Fibroblast of upper back skin (primary cell): ENCODE results near the gene COL16A1.

Experiments
- DNase-seq: peaks from one replicate; pipeline ENCODE4 v3.0.0-alpha.2; 2013

Gene COL16A1

DNA sequence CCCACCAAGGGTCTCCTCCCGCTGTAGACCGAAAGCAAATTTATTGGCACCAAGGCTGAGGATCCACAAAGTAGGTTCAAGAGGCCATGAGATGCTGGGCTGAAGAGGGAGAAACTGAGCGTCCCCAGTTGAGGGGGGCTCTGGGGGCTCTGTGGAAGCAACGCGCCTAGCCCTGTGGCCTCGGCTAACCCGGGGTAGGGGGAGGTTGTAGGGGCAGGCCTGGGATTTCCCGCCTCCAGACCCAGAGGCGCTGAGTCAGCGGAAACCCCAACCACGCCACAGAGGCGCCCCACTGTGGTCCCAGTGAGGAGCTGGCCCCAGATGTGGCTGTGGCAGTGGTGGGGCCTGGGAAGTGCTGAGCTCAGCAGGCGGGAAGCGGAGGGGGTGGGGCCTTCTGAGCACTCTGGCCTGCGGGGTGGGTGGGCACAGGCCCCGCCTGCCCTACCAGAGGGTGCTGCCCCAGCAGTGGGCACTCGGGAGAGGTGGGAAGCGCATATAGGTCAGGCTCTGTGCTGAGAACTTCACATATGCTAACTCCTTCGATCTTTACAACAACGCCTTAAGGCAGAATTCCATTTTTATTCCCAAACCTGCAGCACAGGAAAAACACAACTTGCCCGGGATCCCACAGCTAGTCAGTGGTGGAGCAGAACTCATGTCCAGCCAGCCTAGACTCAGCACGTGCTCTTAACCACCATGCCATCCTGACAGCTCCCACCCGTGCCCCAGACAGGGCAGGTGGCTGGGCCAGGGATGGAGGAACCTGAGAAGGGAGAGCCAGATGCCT lies 1.5 kb upstream of the COL16A1 start:
- peak; percentile 85 for DNase-seq

DNA sequence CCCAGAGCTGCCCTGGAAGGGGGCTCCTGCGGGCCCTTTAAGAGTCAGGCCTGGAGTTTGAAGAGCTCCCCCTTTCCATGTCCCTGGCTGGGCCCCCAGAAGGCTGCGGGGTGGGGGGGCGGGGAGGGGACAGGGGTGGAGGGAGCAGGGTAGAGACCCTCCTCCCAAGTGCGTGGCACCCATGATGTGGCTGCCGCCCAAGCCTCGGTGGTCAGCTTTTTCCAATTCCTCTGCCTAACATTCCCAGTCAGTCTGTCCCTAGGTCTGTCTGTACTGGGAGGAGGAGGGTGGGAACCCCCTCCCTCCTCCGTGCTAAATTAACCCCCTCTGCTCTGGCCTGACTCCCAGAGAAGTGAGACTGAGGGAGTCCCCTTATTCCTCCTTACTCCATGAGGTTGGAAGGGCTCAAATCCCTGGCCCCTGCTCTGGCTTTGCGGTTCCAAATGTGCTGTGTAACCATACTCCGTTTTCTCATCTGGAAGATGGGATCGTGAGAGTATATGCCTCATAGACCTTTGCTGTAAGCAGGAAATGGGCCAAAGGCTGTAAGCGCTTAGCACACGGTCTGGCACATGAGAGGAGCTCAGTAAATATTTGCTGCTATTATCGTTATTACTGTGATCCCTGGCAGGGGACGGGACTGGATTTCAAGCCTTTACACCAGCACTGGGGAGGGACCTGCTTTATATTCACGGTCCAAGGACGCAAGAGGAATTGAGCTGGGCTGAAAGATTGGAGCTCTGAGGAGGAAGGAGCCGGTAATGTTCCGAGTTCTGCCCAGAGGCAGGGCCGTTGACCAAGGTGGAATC lies 658 bp upstream of the COL16A1 start:
- DNase-seq, result peak; percentile 91

DNA sequence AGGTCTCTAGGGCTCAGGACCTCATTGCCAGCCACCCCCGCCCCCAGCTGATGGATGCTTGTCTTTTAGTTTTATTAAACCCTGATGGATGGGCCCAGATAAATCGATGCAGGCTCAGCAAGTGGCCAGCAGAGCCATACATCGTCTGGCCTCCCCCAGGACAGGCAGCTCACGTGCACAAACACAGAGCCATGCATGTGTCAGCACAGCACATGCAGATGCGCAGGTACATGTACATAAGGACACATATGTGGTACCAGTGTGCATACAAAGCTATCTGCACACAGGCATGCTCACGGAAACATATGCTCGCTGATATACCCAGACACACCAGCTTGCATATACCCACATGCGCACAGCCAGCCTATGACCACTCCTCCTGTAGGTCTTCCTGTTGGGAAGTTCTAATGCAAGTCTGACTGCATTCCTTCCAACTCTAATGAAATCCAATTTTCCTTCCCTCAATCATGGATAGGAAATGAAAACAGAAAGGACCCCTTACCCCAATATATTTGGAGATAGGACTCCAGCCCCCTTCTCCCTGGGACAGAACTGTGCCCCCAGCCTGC lies 897 bp downstream of the COL16A1 start:
- DNase-seq, result no peak

DNA sequence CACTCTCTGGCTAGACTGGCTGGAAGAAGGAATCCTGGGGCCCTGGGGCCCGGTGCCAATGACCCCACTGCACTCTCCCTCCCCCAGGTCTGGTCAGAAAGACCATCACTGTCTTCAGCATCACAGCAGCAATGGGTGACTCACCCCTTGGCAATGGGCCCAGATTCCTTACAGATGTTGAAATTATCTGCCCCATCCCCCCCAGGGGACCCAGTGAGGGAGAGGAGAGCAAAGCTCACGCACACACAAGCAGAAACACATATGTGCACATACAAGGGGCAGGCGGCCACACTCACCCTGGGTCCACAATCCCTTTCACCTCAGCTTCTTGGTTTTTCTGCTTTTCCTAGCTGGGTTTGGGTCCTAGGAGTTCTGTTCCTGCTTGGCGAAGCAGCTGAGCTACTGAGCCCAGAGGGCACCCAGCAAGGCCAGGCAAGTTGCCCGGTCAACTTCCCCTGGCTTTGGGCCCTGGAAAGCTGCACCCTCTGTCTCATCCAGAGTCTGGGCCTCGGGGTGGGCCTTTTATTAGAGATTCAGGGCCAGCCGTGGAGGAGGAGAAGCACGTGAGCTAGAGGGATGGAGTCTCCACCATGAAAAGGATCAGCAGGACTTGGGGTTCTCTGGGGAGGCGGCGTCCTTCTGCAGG lies 2.6 kb downstream of the COL16A1 start:
- peak; percentile 99 for DNase-seq

DNA sequence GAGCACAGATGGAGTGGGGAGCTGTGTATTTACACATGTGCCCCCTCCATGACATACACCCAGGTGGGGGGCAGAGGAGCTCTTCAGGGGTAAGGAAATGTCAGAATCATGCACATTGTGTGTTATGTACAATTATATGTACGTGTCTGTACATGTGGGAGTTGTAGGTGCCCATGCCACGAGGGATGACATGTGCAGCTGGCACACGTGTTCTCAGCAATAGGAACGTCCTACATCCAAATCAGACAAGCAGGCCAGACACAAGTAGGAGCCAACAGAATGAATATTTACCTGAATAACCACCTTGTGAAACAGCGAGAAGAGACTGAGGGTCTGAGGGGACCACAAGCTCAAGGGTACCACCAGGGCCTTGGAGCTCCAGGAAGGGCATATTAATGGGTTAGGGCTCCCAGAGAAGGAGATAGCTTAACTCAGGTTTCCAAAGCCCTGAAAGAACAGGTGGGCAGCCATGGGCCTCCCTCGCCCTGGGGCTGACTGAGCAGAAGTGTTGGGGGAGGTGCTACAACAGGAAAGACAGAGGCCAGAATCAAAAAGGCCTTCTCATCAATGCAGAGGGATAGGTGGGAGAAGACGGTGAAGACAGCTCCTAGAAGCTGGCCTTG lies 3.2 kb downstream of the COL16A1 start:
- no peak for DNase-seq

DNA sequence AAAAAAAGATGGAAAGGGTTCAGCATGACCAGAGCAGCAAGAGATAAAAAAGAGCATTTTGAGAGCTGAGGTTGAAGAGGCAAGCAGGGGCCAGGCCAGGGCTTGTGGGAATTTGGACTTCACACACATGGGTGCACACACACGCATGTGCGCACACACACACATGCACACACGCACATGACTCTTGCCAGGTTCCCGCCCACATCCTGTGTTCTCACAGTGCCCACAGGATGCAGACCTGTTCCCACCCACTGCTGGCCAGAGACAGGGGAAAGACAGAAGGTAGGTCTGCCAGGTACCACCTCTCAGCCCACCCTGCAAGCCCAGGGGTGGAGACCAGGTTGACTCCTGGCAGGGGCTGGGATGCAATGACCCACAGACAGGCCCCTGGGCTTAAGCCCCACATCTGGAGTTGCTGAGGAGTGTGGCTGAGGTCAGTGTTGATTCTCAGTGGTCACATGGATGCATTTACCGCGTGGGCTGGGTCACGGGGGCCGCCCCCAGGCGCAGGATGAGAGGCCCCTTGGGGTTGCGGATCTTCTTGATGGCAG lies 4.4 kb downstream of the COL16A1 start:
- DNase-seq, result no peak

DNA sequence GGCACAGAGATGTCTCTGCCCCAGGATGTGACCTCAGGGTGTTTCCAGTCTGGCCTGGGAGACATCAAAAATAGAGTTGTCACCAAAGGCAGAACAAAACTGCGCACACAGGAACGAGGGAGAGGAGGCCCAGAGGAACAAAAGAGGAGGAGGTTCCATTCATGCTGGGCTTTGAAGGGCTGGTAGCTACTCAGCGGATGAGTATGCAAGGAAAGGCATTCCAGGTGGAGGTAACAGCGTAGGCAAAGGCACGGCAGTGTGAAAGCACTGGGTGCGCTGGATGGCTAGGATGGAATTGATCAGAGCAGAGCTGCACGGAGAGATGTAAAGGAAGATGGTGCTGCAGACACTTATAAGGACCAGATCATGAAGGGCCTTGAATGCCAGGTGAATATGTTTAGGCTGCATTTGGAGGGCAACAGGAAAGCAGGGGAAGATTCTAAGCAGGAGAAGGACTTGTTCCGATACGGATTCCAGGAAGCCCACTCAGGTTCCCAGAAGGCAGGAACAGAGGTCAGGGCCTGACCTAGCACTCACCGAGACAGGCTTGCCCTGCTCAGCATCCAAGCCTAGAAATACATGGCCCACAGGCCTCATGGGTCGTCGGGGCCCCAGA lies 6.3 kb downstream of the COL16A1 start:
- DNase-seq, result no peak

DNA sequence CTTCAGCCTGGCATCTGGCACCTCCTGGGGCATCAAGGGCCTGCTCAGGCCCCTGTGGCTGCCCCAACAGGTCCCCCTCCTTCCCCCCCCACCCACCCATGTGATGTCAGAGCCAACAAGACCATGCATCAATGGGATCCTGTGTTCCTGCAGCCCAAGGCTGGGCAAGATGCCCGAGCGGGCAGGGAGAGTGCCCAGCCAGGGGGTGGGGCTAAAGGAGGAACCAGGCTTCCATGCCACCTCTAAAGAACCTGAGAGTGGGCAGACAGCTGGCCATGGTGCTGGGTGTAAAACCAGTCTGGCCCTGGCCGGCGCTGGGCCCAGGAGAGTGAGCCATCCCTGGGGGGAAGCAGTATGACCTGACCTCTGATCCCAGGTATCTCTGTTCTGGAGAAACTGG lies 7.6 kb downstream of the COL16A1 start:
- DNase-seq, result no peak

DNA sequence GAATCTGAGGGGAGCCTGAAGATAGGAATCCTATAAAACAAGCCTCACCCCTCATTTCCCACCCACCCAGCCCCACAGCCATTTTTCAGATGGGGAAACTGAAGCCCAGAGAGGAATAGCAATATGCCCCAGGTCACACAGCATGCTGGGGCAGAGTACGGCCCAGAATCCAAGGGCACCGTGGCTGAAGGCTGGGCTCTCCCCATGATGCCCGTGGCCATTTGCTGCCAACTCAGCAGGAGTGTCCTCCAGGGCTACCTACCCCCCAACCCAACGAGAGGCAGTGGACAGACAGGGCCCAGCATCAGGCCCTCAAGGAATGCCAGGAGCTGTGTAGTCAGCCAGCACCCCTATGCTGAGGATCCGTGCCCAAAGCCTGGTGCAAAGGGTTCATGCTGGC lies 8.5 kb downstream of the COL16A1 start:
- DNase-seq, result no peak

DNA sequence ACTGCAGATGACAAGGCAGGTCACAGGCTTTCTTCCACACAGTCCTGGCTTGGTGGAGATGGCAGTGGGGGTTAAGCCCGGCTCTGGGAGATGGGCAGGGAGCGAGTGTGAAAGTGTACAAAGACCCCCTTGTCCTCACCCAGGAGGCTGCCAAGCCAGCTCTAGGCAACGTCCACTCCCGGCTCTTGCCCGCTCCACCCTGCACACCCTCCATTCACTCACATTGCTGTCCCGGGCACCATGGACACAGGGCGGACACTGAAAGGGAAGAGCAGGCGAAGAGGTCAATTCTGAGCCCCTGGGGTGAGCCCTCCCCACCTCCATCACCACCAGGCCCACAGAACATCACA lies 8.9 kb downstream of the COL16A1 start:
- DNase-seq, result no peak

DNA sequence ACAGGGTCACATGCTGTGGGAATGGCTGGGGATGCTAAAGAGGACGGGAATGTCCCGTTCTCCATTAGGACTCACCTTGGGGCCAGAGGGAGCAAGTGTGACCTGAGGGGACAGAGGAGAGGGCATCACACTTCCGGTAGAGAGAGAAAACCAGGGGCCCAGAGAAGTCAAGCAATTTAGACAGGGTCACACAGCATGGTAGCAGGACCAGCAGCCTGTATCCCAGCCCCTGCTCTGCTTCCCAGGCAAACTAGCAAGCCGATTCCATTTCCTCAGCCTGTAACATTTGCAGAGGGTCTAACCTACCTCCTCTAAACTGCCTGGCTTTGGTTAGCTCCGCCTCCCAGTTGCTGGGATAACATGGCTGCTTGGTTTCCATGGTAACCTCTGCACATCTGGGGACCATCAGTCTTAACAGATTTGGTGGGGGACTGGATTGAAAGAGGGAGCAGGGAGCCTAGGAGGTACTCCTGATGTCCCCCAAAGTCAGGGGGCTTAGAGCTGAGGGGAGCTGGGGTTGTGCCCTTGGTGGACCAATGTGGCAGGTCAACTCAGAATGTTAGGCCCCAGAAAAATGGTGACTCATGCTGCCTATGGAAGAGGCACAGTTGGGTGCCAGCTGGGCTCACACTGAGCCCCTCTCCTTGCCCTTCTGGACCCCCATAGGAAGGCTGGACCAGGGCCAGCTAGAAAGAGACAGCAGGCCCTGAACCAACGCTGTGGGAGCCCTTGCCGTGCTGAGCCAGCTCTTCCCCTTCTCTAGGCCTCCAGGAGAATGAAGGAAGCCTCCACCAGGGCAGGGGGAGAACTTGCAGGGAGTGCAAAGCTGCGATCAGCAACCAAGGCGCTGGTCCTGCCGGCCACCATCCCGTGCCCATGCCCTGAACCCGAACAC lies 9.5 kb downstream of the COL16A1 start:
- DNase-seq, result peak; percentile 57

DNA sequence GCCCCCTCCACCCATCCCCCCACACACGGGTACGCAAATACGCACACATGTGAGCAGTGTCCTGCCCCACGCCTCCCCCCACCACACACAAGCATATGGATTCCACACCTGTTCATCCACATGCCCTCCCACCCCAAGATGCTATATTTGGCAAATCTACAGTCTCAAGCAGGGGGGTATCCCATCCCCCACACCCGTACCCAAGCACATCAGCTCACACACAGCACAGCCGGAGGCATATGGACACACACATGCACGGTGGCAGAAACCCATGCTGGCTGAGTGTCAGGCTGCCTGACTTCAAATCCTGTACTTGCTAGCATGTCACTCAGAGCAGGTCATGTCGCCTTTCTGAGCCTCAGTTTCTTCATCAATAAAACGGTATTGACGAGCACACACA lies 10.6 kb downstream of the COL16A1 start:
- no peak for DNase-seq

DNA sequence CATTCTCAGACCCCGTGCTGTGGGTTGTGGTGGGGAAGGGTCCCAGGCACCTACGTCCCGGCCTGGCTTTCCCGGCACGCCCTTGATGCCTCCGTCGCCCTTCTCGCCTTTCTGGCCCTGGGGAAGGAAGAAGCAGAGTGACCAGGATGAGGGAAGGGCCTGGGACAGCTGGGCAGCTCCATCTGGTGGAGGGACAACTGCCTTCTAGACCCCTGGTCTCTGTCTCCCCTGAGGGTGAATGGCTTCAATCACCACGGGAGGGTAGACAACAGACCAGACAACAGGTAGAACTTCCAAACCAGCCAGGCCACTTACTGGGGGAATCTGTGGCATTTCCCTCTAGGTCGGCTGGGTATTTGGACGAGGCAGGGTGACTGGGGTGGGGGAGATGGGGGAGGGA lies 11.9 kb downstream of the COL16A1 start:
- DNase-seq, result no peak

DNA sequence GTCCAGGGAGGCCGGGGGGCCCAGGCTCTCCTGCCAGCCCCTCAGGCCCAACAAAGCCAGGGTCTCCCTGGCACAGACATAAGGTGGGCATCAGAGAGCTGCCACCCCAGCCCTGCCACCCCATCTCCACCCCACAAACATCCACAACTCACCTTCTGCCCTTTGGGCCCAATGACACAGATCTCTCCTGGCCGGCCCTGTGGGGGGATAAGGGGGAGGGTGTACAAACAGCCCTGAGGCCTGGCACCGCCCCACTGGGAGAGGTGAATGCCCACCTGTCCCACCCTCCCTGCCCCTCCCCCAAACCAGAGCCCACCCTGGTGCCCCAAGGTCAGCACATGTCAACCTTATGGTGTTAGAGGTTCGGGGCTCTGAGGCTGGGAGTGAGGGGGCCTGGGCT lies 12.4 kb downstream of the COL16A1 start:
- no peak for DNase-seq

DNA sequence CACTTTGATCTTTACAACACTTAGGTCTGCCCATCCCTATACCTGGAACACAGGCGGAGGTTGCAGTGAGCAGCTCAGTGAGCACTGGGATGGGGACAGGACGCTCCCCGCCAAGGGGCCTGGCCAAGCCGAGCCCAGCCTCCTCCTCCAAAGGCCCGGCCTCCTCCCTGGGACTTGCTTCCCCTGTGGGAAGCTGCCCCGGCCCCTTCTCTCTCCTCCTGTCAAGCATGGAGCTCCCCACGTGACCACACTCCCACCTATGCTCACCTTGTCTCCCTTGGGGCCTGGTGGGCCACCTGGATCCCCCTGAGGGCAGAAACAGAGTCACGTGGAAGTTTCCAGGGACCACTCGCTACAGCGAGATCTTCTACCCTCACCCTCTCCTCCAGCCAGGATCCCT lies 12.9 kb downstream of the COL16A1 start:
- DNase-seq, result no peak

DNA sequence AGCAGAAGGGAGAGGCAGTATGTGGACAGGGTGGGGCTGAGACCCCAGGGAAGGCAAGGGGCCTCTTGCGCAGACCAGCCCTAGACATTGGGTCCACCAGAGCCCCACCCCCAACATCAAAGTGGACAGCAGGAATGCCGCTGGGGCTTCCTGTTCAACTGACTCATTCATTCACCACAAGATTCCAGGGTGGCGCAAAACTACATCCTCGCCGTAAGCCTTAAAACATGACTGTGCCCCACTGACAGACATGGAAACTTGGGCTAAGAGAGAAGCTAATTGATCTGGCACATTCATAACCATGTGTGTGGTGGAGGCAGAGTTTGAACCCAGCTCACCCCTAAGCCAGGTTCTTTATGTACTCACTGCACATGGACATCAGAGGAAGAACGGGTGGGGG lies 14.0 kb downstream of the COL16A1 start:
- peak; percentile 98 for DNase-seq

DNA sequence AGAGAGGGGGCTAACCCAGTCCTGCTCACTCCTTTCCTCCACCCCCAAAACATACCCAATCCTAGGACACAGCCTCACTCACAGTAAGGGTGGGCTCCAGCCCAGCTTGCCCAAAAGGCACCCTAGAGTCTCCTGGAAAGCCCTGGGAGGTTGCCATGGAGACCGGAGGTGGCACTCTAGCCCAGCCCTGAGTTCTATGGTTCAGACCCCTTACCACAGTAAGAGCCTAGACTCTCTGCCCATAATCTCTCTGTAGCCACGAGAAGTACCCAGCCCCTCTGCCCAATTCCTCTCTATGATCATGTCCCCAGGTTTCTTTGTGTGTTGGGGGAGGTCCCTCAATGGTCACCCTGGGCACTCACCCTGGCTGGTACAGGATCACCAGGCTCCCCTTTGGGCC lies 14.4 kb downstream of the COL16A1 start:
- no peak for DNase-seq

DNA sequence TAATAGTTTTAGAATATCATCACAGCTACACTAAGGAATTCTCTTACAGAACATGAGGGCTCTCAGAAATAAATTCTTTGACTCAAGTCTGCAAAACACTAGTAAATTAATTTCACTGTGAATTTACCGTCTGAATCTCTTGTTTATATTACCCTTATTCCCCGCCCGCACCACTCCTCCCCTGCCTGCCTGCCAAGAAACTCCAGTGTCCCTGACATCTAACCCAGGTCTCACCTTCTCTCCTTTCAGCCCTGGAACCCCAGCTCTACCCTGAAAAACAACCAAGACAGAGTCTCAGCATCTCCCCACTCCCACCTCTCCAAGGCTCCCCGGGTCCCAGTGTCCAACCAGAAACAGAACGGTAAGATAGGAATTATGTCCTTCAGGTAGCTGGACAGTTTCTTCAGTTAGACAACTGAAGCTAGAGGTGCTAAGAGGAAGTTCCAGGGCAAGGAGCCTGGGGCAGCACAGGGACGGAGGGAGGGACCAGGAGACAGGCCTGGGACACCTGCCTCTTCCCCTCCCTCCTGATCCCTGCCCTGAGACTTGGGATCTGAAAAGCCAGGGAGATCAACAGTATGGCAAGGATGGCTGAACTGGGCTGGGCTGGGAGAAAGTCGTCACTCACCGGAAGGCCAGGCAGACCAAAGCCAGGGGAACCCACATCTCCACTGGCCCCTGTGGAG lies 15.4 kb downstream of the COL16A1 start:
- DNase-seq, result no peak

DNA sequence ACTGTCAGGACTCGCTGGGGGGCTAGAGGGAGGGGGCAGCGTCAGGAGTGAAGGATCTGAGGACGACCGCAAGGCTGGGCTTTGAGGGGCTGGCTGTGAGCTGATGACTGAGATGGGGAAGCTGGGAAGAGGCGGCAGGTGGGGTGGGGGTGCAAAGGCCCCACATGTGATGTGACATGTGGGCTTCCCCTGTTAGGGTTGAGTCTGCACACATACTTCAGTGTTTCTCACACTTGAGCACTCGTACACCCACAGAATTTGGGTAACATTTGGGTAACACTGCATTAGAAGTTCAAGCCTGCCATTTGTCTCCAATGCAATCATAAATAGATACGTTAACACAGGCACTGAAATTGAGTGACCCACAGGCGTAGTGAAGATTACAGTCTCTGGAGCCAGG lies 16.2 kb downstream of the COL16A1 start:
- no peak for DNase-seq

DNA sequence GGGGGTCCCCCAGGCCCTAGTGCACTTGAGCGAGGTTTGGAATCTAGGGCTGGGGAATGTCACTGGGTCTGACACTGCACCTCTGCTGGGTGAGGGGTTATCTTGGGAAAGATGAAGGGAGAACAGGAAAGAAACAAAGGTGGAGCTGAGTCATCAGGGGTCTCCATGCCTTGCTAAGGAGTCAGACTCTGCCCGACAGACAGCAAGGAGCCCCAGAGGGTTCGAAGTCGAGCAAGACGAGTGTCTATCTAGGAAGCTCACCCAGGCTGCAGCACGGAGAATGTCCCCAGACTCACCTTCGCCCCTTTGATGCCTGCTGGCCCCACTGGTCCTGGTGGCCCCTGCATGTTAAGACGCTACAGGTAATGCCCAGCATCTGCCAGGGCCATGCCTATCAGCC lies 18.0 kb downstream of the COL16A1 start:
- DNase-seq, result no peak

DNA sequence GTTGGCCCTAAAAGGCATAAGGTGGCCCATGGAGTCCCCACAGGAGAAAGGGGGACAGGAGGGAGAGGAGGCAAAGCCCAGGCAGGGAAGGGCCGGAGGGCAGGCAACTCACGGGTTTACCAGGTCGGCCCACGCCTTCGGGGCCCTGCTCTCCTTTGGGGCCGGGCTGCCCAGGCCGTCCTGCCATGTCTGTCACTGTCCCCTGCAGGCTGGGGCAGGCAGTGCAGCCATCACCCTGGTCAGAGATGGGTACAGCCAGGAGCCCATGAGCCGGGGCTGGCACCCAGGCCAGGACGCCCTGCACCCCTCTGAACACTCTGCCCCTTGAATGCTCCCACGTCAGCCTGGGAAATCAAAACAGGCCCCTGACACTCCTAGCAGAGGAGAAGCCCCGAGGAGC lies 19.8 kb downstream of the COL16A1 start:
- no peak for DNase-seq
